Activated B cell treated with CpG ODN at 0.5 μM for 24 hours (primary cell): ENCODE measurements around the gene STK31. TPM values are rescaled to one million over a fixed set of nuclear protein-coding genes. Genes with fewer than 3 reads are reported as not detected.

Experiments used
- ATAC-seq: fragments of 200-7000 bp; cut with Tn5 transposase; one replicate; pipeline ENCODE4 v1.10.0; 2021; ENCODE audit warnings: low read depth, mild to moderate bottlenecking, moderate library complexity
- CTCF ChIA-PET: fragments of 350-600 bp; sonication (Branson Sonifier 250); formaldehyde crosslinking; loops from one replicate; lab custom pipeline; 2021; ENCODE audit warnings: antibody characterized with exemption; lab: Charles Lee
- POLR2A ChIA-PET: fragments of 350-600 bp; sonication (Branson Sonifier 250); formaldehyde crosslinking; loops from one replicate; lab custom pipeline; 2021; ENCODE audit warnings: antibody characterized with exemption; lab: Charles Lee
- DNase-seq: peaks from one replicate; pipeline ENCODE4 v3.0.0; 2022
- H3K27ac Mint-ChIP-seq: one replicate; pipeline ENCODE4 v1.8.0; 2020; ENCODE audit warnings: mixed read lengths
- H3K27me3 Mint-ChIP-seq: one replicate; pipeline ENCODE4 v1.8.0; 2021; ENCODE audit warnings: mixed read lengths
- H3K36me3 Mint-ChIP-seq: one replicate; pipeline ENCODE4 v1.8.0; 2021; ENCODE audit warnings: low read depth, mixed read lengths
- H3K4me1 Mint-ChIP-seq: one replicate; pipeline ENCODE4 v1.8.0; 2021; ENCODE audit warnings: mixed read lengths
- H3K4me3 Mint-ChIP-seq: one replicate; pipeline ENCODE4 v1.8.0; 2020; ENCODE audit warnings: mild to moderate bottlenecking, mixed read lengths
- H3K9me3 Mint-ChIP-seq: one replicate; pipeline ENCODE4 v1.8.0; 2020; ENCODE audit warnings: mixed read lengths
- intact Hi-C: fragments of 100-400 bp; cut with micrococcal nuclease; formaldehyde crosslinking; loops from one replicate; pipeline ENCODE4 v1.15.1; 2024
- total RNA-seq: library from RNA; stranded (reverse); gene quantifications from 2 replicates; pipeline ENCODE4 v1.2.3, GENCODE V29; 2022
- TF ChIP-seq, protein P1 (sequence below): fragments of 200-600 bp; IDR thresholded peaks from one replicate; pipeline ENCODE4 v1.8.0; 2022; ENCODE audit warnings: antibody characterized with exemption, mild to moderate bottlenecking

The STK31 gene
- total RNA-seq, 1 donor from 2014 or later = 1.0 TPM

DNA sequence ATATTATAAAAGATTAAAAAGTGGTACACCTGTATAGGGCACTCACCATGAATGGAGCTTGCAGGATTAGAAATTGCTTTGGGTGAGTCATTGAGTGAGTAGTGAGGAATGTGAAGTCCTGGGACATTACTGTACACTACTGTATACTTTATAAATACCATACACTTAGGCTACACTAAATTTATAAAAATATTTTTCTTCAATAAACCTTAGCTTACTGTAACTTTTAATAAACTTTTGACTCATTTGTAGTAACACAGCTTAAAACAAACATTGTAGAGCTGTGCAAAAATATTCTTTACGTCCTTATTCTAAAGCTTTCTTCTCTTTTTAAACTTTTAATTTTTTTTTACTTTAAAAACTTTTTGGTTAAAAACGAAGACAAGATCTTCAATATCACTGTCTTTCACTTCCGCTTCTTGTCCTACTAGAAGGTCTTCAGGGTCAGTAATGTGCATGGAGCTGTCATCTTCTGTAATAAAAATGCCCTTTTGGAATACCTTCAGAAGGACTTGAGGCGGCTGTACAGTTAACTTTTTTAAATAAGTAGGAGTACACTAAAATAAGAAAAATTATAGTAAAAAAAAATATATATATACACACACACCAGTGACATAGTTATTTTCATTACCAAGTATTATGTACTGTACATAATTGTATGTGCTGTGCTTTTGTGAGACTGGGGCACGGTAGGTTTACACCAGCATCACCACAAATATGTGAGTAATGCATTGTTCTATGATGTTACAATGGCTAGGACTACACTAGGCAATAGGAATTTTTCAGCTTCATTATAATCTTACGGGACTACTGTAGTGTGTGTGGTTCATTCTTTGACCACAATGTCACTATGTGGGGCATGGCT is 3.5 kb downstream of the STK31 start:
- H3K4me1 Mint-ChIP-seq = no peaks in the 10 kb centered on the region
- no peak for DNase-seq
- H3K27ac Mint-ChIP-seq = no peak overlapping the region
- H3K27me3 Mint-ChIP-seq = no peaks in the 10 kb centered on the region
- no peaks in the 10 kb centered on the region for H3K36me3 Mint-ChIP-seq
- intact Hi-C loops = loop anchor here (5.0 kb wide), 1 partner anchor 954 kb away; no protein-coding TSS in a partner anchor
- H3K4me3 Mint-ChIP-seq = no peak overlapping the region
- ATAC-seq = no peak
- TF ChIP-seq, protein P1, sequence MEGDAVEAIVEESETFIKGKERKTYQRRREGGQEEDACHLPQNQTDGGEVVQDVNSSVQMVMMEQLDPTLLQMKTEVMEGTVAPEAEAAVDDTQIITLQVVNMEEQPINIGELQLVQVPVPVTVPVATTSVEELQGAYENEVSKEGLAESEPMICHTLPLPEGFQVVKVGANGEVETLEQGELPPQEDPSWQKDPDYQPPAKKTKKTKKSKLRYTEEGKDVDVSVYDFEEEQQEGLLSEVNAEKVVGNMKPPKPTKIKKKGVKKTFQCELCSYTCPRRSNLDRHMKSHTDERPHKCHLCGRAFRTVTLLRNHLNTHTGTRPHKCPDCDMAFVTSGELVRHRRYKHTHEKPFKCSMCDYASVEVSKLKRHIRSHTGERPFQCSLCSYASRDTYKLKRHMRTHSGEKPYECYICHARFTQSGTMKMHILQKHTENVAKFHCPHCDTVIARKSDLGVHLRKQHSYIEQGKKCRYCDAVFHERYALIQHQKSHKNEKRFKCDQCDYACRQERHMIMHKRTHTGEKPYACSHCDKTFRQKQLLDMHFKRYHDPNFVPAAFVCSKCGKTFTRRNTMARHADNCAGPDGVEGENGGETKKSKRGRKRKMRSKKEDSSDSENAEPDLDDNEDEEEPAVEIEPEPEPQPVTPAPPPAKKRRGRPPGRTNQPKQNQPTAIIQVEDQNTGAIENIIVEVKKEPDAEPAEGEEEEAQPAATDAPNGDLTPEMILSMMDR = no peak
- POLR2A ChIA-PET = no interaction called here
- no peaks in the 10 kb centered on the region for H3K9me3 Mint-ChIP-seq
- CTCF ChIA-PET = interaction anchor here (0.8 to 3.8 kb wide), 8 partner anchors 15 to 442 kb away, joined by 3 to 29 read pairs (median 6); no protein-coding TSS in a partner anchor

- CTCF ChIA-PET = interaction anchor here (0.6 to 3.8 kb wide), 8 partner anchors 16 to 442 kb away, joined by 3 to 29 read pairs (median 5); no protein-coding TSS in a partner anchor
Measured at GRCh38 chr7:23714150-23714464, 4.1 kb downstream of the STK31 start.

GRCh38 chr7:23714579-23714978 is 4.6 kb downstream of the STK31 start:
- DNase-seq (no peak), ATAC-seq (no peak)
- no peak overlapping the region for H3K4me3 Mint-ChIP-seq
- H3K36me3 Mint-ChIP-seq = no peaks in the 10 kb centered on the region
- H3K27ac Mint-ChIP-seq = no peak overlapping the region
- ChIA-PET CTCF (interaction anchor here (0.6 to 3.8 kb wide), 7 partner anchors 127 to 442 kb away, joined by 3 to 29 read pairs (median 3); no protein-coding TSS in a partner anchor), POLR2A (no interaction called here)
- H3K4me1 Mint-ChIP-seq = no peaks in the 10 kb centered on the region
- H3K9me3 Mint-ChIP-seq = no peaks in the 10 kb centered on the region
- TF ChIP-seq, protein P1 = no peak
- no peaks in the 10 kb centered on the region for H3K27me3 Mint-ChIP-seq
- intact Hi-C loops = loop anchor here (5.0 kb wide), 1 partner anchor 953 kb away; no protein-coding TSS in a partner anchor

More at GRCh38 chr7:23714150-23714464, 4.1 kb downstream of the STK31 start:
- DNase-seq = no peak
- TF ChIP-seq, protein P1 = no peak
- Mint-ChIP-seq H3K27me3 (no peaks in the 10 kb centered on the region), H3K4me1 (no peaks in the 10 kb centered on the region), H3K9me3 (no peaks in the 10 kb centered on the region), H3K4me3 (no peak overlapping the region), H3K36me3 (no peaks in the 10 kb centered on the region), H3K27ac (no peak overlapping the region)
- ATAC-seq = no peak
- POLR2A ChIA-PET = no interaction called here
- intact Hi-C loops = loop anchor here (5.0 kb wide), 1 partner anchor 953 kb away; no protein-coding TSS in a partner anchor

DNA sequence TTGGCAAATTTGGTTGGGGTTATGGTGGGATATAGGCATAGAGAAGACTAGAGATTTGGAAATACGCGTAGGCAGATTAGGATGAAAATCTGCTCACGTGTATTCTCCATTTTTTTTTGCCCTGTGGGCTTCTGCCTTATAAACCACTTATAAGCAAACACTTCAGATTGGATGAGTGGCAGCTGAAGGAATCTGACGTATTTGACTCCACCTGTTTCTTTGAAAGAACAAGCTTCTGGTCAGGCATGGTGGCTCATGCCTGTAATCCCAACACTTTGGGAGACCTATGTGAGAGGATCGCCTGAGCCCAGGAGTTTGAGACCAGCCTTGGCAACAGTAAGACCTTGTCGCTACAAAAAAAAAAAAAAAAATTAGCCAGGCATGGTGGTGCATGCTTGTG is 5.1 kb downstream of the STK31 start:
- H3K9me3 Mint-ChIP-seq = no peaks in the 10 kb centered on the region
- ATAC-seq (no peak), DNase-seq (no peak)
- H3K36me3 Mint-ChIP-seq = no peaks in the 10 kb centered on the region
- ChIA-PET POLR2A (no interaction called here), CTCF (interaction anchor here (1.0 to 3.8 kb wide), 5 partner anchors 139 to 442 kb away, joined by 3 to 29 read pairs (median 9); no protein-coding TSS in a partner anchor)
- no peak overlapping the region for H3K4me3 Mint-ChIP-seq
- no peaks in the 10 kb centered on the region for H3K4me1 Mint-ChIP-seq
- H3K27ac Mint-ChIP-seq = no peak overlapping the region
- intact Hi-C loops = no loop called here
- no peaks in the 10 kb centered on the region for H3K27me3 Mint-ChIP-seq
- TF ChIP-seq, protein P1 = no peak

DNA sequence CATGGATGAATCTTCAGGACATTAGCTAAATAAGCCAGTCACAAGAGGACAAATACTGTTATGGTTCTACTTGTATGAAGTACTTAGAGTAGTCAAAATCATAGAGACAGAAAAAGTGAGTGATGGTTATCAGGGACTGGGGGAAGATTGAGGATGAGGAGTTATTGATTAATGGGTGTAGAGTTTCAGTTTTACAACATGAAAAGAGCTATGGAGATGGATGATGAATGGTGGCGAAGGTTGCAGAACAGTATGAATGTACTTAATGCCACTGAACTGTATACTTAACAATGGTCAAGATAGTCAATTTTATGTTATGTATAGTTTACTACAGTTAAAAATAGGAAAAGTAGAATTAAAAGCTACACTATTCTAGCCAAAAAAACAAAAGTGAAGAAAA is 7.8 kb downstream of the STK31 start:
- no peaks in the 10 kb centered on the region for H3K4me1 Mint-ChIP-seq
- no peak for DNase-seq
- intact Hi-C loops = no loop called here
- ChIA-PET POLR2A (interaction anchor here (0.6 kb wide), 1 partner anchor 454 kb away, joined by 4 read pairs; no protein-coding TSS in a partner anchor), CTCF (interaction anchor here (1.3 kb wide), 1 partner anchor 150 kb away, joined by 3 read pairs; no protein-coding TSS in a partner anchor)
- H3K4me3 Mint-ChIP-seq = no peak overlapping the region
- ATAC-seq = no peak
- no peaks in the 10 kb centered on the region for H3K9me3 Mint-ChIP-seq
- no peaks in the 10 kb centered on the region for H3K36me3 Mint-ChIP-seq
- no peaks in the 10 kb centered on the region for H3K27me3 Mint-ChIP-seq
- TF ChIP-seq, protein P1 = no peak
- H3K27ac Mint-ChIP-seq = no peak overlapping the region
